Measurements from ENCODE around the gene ELOB.

DNA sequence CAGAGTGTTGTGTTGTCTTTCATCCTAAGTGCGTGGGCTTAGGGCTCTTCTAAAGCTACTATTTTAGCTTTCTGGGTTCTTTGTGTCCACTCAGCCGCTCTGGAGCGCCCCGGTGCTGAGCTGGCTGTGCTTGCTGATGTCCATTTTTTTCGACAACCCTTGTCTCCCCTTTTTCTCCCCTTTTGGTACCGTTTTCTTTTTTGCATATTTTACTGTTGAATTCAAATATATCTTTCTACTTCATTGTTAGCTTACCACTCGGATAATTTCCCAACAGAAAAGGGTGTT is 23.4 kb downstream of the ELOB start:
- TF ChIP-seq, protein P1, sequence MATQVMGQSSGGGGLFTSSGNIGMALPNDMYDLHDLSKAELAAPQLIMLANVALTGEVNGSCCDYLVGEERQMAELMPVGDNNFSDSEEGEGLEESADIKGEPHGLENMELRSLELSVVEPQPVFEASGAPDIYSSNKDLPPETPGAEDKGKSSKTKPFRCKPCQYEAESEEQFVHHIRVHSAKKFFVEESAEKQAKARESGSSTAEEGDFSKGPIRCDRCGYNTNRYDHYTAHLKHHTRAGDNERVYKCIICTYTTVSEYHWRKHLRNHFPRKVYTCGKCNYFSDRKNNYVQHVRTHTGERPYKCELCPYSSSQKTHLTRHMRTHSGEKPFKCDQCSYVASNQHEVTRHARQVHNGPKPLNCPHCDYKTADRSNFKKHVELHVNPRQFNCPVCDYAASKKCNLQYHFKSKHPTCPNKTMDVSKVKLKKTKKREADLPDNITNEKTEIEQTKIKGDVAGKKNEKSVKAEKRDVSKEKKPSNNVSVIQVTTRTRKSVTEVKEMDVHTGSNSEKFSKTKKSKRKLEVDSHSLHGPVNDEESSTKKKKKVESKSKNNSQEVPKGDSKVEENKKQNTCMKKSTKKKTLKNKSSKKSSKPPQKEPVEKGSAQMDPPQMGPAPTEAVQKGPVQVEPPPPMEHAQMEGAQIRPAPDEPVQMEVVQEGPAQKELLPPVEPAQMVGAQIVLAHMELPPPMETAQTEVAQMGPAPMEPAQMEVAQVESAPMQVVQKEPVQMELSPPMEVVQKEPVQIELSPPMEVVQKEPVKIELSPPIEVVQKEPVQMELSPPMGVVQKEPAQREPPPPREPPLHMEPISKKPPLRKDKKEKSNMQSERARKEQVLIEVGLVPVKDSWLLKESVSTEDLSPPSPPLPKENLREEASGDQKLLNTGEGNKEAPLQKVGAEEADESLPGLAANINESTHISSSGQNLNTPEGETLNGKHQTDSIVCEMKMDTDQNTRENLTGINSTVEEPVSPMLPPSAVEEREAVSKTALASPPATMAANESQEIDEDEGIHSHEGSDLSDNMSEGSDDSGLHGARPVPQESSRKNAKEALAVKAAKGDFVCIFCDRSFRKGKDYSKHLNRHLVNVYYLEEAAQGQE (IDR thresholded peaks at IDR 0.05; ENCODE audit: borderline replicate concordance in 1 of 2, low read depth in 1 of 2, low read length in 2 of 2) = no peak
- no peak for TF ChIP-seq ZNF160 (CRISPR knock-in tag; IDR thresholded peaks at IDR 0.05)
- no peak for TF ChIP-seq PLRG1 (conservative IDR thresholded peaks at IDR 0.05)
- TF ChIP-seq NR2C2 (CRISPR knock-in tag; IDR thresholded peaks at IDR 0.05; ENCODE audit: borderline replicate concordance) = no peak
- no peak for TF ChIP-seq ZFP37 (CRISPR knock-in tag; IDR thresholded peaks at IDR 0.05; ENCODE audit: borderline replicate concordance)
- TF ChIP-seq ZNF138 (CRISPR knock-in tag; IDR thresholded peaks at IDR 0.05; ENCODE audit: low read depth) = no peak

All from HepG2 (cell line).